Measurements from ENCODE around the gene CCR3.

Gene CCR3

DNA sequence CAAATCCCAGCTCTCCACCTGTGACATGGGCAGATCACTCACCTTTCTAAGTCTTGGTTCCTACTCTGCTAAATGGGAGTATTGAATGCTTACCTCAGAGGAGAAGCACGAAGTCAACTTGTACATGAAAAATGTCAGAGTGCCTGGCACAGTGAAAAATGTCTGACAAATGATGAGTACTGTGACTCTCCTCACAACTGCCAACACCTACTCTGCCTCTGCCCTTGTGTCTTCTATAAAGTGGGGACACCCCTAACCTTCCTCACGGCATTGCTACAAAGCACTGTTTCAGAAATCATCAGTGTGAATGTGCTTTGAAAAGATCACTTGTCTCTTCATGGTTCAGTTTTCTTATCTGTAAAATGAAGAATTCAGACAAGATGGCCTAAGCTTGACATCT lies 33.2 kb upstream of the CCR3 start:
- DNase-seq (ENCODE audit: extremely low read depth, low read depth) = no peak
- TF ChIP-seq, protein P1, sequence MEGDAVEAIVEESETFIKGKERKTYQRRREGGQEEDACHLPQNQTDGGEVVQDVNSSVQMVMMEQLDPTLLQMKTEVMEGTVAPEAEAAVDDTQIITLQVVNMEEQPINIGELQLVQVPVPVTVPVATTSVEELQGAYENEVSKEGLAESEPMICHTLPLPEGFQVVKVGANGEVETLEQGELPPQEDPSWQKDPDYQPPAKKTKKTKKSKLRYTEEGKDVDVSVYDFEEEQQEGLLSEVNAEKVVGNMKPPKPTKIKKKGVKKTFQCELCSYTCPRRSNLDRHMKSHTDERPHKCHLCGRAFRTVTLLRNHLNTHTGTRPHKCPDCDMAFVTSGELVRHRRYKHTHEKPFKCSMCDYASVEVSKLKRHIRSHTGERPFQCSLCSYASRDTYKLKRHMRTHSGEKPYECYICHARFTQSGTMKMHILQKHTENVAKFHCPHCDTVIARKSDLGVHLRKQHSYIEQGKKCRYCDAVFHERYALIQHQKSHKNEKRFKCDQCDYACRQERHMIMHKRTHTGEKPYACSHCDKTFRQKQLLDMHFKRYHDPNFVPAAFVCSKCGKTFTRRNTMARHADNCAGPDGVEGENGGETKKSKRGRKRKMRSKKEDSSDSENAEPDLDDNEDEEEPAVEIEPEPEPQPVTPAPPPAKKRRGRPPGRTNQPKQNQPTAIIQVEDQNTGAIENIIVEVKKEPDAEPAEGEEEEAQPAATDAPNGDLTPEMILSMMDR (IDR thresholded peaks at IDR 0.05; ENCODE audit: low read depth, low read length, missing control alignments) = no peak
- H3K4me3 ChIP-seq (replicated peaks; ENCODE audit: low read depth, low read length) = no peak overlapping the region

DNA sequence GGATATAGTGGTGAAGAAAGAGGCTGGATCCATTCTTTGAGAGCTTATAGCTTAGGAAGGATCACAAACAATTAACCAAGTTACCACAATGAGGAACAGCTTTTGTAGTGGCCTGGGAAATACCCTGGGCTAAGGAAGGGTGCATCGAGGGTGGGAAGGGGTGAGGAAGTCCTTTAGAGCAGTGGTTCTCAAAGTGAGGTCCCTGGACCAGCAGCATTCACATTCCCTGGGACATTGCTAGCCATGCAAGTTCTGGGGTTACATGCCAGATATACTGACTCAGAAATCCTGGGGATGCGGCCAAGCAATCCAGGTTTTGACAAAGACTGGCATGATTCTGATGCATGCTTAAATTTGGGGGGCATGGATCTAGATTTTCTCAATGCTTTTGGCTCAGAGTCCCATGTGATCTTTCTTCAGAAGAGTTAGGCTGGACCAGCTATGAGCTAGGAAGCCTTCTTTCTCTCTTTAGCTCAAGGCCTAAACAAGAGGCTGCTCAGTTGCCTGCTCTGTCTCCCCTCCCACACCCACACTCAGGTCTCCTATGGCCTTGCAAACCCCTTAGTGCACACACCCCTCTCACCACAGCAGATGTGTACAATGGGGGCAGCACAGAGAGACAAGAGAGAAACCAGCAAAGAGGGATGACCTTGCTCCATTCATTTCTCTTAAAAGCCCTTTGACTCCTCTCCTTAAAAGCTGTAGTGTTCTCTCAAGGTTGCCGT lies 32.4 kb upstream of the CCR3 start:
- TF ChIP-seq, protein P1 (IDR thresholded peaks at IDR 0.05; ENCODE audit: low read depth, low read length, missing control alignments) = no peak
- no peak overlapping the region for H3K4me3 ChIP-seq (replicated peaks; ENCODE audit: low read depth, low read length)
- DNase-seq (ENCODE audit: extremely low read depth, low read depth) = no peak

DNA sequence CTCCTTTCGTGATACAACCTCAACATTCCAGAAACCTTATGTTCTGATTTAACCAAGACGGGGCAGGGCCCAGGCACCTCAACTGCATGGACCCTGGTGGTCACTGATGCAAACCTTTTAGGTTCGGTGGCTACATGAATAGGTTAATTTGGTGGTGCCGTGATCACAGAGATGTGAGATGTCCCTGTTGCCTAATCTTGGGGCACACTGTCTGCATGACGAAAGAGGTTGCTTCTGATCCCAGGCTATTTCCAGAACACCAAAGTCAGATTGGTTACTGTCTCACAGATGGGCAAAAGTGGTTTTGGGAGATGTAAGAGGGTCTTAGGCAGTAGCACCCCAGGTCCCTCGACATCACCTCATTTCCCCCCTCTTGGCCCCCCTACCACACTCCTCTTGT lies 30.2 kb upstream of the CCR3 start:
- no peak for DNase-seq (ENCODE audit: extremely low read depth, low read depth)
- H3K4me3 ChIP-seq (replicated peaks; ENCODE audit: low read depth, low read length) = no peak overlapping the region

DNA sequence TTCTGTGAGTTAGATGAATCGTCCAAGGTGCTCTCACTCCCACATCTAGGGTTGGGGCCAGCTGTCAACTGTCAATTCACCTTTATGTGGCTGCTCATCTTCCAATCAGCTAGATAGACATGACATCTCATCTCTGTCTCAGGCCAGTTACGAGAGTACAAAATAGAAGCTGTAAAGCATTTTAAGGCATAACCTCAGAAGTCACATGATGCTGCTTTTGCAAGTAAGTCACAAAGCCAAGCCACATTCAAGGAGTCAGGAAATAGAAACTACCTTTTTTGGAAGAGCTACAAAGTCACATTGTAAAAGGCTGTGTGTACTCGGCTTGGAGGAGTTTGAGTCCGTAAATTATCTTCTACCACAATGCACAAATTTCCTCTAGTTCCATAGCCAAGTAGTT lies 29.1 kb upstream of the CCR3 start:
- no peak overlapping the region for H3K4me3 ChIP-seq (replicated peaks; ENCODE audit: low read depth, low read length)
- TF ChIP-seq, protein P1 (IDR thresholded peaks at IDR 0.05; ENCODE audit: low read depth, low read length, missing control alignments) = no peak
- DNase-seq (ENCODE audit: extremely low read depth, low read depth) = no peak

More for the DNA sequence above, 30.2 kb upstream of the CCR3 start:
- TF ChIP-seq, protein P1 (IDR thresholded peaks at IDR 0.05; ENCODE audit: low read depth, low read length, missing control alignments) = no peak

DNA sequence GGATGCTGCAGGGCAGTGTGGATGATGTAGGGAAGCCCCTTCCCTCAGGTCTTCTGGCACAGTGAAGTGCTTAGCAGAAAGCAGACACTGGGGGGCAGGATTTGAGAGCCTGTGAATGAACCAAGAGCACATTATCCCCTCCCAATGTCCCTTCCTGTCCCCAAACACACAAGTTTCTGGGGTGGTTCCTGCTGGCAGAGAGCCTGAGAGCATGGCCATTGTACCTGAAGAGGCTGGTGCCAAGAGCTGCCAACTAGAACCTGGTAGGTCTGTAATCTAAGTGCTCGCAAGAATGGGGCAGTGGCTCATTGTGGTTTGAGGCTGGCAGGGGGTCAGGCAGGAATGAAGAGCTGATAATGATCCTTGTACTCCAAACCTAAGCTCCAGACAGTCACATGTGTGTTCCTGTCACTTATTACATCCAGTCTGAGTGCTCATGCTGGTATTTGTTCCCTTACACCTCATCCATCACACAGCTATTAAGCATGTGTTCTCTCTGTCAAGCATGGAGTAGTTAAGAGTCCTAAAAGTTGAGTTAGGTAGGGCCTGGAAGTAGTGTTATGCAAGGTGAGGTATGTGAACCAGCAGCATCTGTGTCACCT lies 27.4 kb upstream of the CCR3 start:
- TF ChIP-seq, protein P1 (IDR thresholded peaks at IDR 0.05; ENCODE audit: low read depth, low read length, missing control alignments) = peak; percentile 32
- no peak overlapping the region for H3K4me3 ChIP-seq (replicated peaks; ENCODE audit: low read depth, low read length)
- DNase-seq (ENCODE audit: extremely low read depth, low read depth) = no peak

DNA sequence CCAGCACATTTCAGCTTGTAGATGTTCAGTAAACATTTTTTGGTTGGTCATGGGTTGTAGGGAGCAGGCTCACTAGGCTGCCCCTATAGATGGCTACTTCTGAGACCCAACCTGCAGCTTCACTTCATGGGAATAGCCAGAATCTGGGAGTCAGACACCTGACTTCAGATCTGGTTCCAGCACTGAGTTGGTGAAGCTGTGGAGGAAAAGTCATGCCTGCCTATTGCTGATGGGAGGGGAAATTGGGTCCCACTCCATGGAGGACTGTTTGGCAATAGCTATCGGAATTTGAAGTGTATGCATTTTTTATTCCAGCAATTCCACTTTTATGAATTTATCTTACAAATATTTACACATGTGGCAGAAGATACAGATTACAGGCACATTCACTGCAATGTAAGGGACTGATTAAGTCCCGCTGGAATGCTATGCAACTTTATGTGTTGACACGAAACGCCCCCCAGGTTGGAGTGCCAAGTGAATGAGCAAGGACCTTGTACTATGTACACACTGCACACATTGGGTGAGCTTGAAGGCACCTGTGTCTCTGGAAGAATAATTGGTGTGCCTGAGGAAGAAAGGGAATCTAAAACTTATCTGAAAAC lies 26.3 kb upstream of the CCR3 start:
- TF ChIP-seq, protein P1 (IDR thresholded peaks at IDR 0.05; ENCODE audit: low read depth, low read length, missing control alignments) = no peak
- no peak for DNase-seq (ENCODE audit: extremely low read depth, low read depth)

More for the DNA sequence above, 26.3 kb upstream of the CCR3 start:
- H3K4me3 ChIP-seq (replicated peaks; ENCODE audit: low read depth, low read length) = no peak overlapping the region
